Fibroblast of villous mesenchyme (primary cell): Measurements from ENCODE around the gene MRPL55. TPM values are rescaled to one million over a fixed set of nuclear protein-coding genes. Genes with fewer than 3 reads are reported as not detected.

Experiments
- DNase-seq: peaks from one replicate; pipeline ENCODE4 v3.0.0-alpha.2; 2010; ENCODE audit warnings: low read depth
- H3K4me3 ChIP-seq: 2 replicates; pipeline ENCODE4 v1.5.1; 2011; ENCODE audit warnings: low read depth, mild to moderate bottlenecking, low read length
- CTCF ChIP-seq: IDR thresholded peaks from 2 replicates; pipeline ENCODE4 v1.5.1; 2012; ENCODE audit warnings: low read depth, mild to moderate bottlenecking, low read length; ENCODE audit not compliant: insufficient read depth
- small RNA-seq: library from RNA; depleted of rRNA; stranded (forward); fragments of <200 nt; gene quantifications from one replicate; pipeline ENCODE3, GENCODE V24; 2012
- total RNA-seq: library from RNA; depleted of rRNA; stranded (reverse); fragments of >200 nt; gene quantifications from 2 replicates; pipeline ENCODE4 v1.2.3, GENCODE V29; 2012

MRPL55 gene
- total RNA-seq, 1 donor: 39.3 TPM

GRCh38 chr1:228058949-228059633, 50.0 kb downstream of the MRPL55 start:
- no peak for DNase-seq
- no peak overlapping the region for H3K4me3 ChIP-seq
- TF ChIP-seq CTCF: no peak

DNA sequence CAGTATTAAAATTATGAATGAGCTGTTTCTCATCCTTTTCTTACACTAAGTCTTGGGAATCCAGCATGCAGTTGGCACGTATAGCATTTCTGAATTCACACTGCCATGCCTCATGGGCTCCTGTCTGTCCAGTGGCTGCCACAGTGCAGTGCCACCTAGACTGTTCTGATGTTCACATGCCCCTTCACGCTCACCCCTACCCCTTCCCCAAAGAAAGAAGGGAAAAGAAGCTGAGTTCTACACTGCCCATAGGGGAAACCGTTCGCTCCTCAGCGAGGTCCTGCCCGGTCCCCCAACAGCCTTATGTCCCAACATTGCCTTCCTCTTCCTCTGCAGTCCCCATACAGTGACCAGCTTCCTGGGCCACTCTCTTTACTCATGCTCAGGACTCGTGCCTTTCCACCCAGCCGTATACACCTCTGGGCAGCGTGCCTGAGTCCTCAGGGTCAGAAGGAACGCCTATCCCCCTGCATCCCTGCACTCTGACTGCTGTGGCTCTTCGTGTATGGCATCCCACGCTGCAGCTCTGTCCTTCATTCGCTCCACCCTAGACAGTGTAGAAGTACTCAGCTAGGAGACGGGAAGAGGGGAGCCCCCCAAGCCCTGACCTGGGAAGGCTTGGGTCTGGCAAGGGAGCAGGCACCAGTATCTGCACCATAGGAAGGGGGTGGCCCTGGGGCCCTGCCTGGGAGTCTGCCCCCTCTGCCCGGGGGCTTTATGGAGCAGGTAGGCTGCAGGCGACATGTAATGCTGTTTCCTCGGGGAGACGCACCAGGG, 50.7 kb downstream of the MRPL55 start:
- TF ChIP-seq CTCF: no peak
- no peak overlapping the region for H3K4me3 ChIP-seq
- no peak for DNase-seq

Small RNA genes lying within 50 kb of the gene (small RNA-seq; reads per million reads assigned to genes)
- gene AL359510.1: not detected

Other genes starting within 250 kb of the MRPL55 start
- gene WNT9A, start 161.4 kb downstream of the MRPL55 start, total RNA-seq: under 0.01 and 0.32 TPM in 2 replicates
- not detected in 2 replicates for gene WNT3A, start 102.3 kb downstream of the MRPL55 start, total RNA-seq
- gene ARF1, start 26.6 kb downstream of the MRPL55 start, total RNA-seq: 262 and 339 TPM in 2 replicates
- 5.6 and 5.8 TPM in 2 replicates for gene C1orf35, start 6.0 kb downstream of the MRPL55 start, total RNA-seq
- gene GUK1, start 31.0 kb upstream of the MRPL55 start, total RNA-seq: 367 and 380 TPM in 2 replicates
- gene GJC2, start 40.6 kb upstream of the MRPL55 start, total RNA-seq: 2.6 and 3.9 TPM in 2 replicates
- 3.5 and 4.3 TPM in 2 replicates for gene IBA57, start 56.5 kb upstream of the MRPL55 start, total RNA-seq
- gene OBSCN, start 98.7 kb upstream of the MRPL55 start, total RNA-seq: 13.0 and 14.5 TPM in 2 replicates